Tibial artery (tissue), 4 donors: ENCODE data around the gene PAX2.

ENCODE experiments used
- DNase-seq, 2 donors: peaks; one replicate each; pipeline ENCODE4 v3.0.0-alpha.2; 2019
- H3K27ac ChIP-seq, 2 donors: fragments of 200-600 bp; sonication (generic) in 1 of 2; 1 replicate in 1 of 2; 2 replicates in 1 of 2; pipeline ENCODE4 v1.5.1; 2018 to 2019; ENCODE audit warnings: mild to moderate bottlenecking in 1 of 2
- H3K27me3 ChIP-seq, 2 donors: fragments of 200-600 bp; sonication (generic) in 1 of 2; one replicate each; pipeline versions ENCODE4 v1.5.1 to v1.6.0; 2016 to 2019
- H3K36me3 ChIP-seq, 3 donors: fragments of 200-600 bp; sonication (generic) in 2 of 3; one replicate each; pipeline ENCODE4 v1.5.1; 2016 to 2019; ENCODE audit warnings: mild to moderate bottlenecking in 2 of 3
- H3K4me1 ChIP-seq, 4 donors: fragments of 200-600 bp; sonication (generic) in 2 of 4; 1 replicate in 3 of 4; 2 replicates in 1 of 4; pipeline ENCODE4 v1.5.1; 2016 to 2019
- H3K4me3 ChIP-seq, 2 donors: fragments of 200-600 bp; sonication (generic) in 1 of 2; 1 replicate in 1 of 2; 2 replicates in 1 of 2; pipeline ENCODE4 v1.5.1; 2018 to 2019; ENCODE audit warnings: mild to moderate bottlenecking in 2 of 2
- H3K9me3 ChIP-seq, 3 donors: fragments of 200-600 bp; sonication (generic) in 1 of 3; one replicate each; pipeline ENCODE4 v1.5.1; 2016 to 2019
- intact Hi-C: fragments of 100-400 bp; cut with DNase I; formaldehyde crosslinking; loops from one replicate; pipeline ENCODE4 v1.15.0; 2023; ENCODE audit warnings: low total_unique reads
- TF ChIP-seq, protein P1 (sequence below), 2 experiments: fragments of 200-600 bp in 1 of 2; fragments of 450-650 bp in 1 of 2; IDR thresholded peaks; one replicate each; pipeline ENCODE4 v1.5.1; 2017 to 2019; ENCODE audit warnings: antibody characterized with exemption in 2 of 2, mild to moderate bottlenecking in 1 of 2, moderate library complexity in 1 of 2

Gene PAX2

DNA sequence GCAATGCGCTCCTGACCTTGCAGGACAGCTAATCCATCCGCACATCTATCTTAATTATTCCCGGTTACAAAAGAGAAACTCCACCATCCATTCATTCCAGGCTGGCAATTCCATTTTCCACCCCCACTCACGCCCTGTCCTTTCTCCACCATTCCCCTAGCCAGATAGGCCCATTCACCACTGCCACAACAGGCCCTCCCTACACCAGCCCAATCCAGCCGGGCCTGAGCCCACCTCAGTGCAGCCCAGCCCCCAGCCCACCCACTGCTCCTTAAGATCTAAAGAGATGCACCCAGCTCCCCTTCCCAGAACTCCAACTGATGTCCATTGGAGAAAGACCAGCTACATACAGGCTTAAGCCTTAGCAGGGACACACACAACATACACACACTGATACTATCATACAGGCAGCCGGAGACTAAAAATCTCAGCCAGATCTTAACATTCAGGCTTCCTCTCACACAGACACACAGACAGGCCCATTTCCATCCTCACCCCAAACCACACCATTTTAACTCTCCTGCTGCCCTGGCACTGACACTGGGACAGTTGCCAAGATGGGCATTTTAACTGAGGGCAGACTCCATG lies 38.0 kb upstream of the PAX2 start:
- DNase-seq, result no peak
- TF ChIP-seq, protein P1, sequence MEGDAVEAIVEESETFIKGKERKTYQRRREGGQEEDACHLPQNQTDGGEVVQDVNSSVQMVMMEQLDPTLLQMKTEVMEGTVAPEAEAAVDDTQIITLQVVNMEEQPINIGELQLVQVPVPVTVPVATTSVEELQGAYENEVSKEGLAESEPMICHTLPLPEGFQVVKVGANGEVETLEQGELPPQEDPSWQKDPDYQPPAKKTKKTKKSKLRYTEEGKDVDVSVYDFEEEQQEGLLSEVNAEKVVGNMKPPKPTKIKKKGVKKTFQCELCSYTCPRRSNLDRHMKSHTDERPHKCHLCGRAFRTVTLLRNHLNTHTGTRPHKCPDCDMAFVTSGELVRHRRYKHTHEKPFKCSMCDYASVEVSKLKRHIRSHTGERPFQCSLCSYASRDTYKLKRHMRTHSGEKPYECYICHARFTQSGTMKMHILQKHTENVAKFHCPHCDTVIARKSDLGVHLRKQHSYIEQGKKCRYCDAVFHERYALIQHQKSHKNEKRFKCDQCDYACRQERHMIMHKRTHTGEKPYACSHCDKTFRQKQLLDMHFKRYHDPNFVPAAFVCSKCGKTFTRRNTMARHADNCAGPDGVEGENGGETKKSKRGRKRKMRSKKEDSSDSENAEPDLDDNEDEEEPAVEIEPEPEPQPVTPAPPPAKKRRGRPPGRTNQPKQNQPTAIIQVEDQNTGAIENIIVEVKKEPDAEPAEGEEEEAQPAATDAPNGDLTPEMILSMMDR (IDR thresholded peaks at IDR 0.05), result no peak
- peaks cover 0 to 68% of the 10 kb centered on the region in 2 donors for H3K27me3 ChIP-seq
- intact Hi-C loops, result no loop called here
- H3K4me3 ChIP-seq, result no peak overlapping the region
- no peaks in the 10 kb centered on the region for H3K36me3 ChIP-seq
- H3K27ac ChIP-seq, result no peak overlapping the region
- H3K4me1 ChIP-seq, result peaks cover 0 to 9% (median 5%) of the 10 kb centered on the region in 4 donors
- no peaks in the 10 kb centered on the region for H3K9me3 ChIP-seq

- intact Hi-C loops, result no loop called here
- no peak overlapping the region for H3K4me3 ChIP-seq
- TF ChIP-seq, protein P1 (IDR thresholded peaks at IDR 0.05), result no peak
- peaks cover 0 to 88% of the 10 kb centered on the region in 2 donors for H3K27me3 ChIP-seq
- H3K9me3 ChIP-seq, result no peaks in the 10 kb centered on the region
- H3K36me3 ChIP-seq, result no peaks in the 10 kb centered on the region
- H3K27ac ChIP-seq, result no peak overlapping the region
- peaks cover 0 to 19% (median 9%) of the 10 kb centered on the region in 4 donors for H3K4me1 ChIP-seq
- no peak for DNase-seq
Observed at GRCh38 chr10:100709146-100710082, 36.0 kb upstream of the PAX2 start.

DNA sequence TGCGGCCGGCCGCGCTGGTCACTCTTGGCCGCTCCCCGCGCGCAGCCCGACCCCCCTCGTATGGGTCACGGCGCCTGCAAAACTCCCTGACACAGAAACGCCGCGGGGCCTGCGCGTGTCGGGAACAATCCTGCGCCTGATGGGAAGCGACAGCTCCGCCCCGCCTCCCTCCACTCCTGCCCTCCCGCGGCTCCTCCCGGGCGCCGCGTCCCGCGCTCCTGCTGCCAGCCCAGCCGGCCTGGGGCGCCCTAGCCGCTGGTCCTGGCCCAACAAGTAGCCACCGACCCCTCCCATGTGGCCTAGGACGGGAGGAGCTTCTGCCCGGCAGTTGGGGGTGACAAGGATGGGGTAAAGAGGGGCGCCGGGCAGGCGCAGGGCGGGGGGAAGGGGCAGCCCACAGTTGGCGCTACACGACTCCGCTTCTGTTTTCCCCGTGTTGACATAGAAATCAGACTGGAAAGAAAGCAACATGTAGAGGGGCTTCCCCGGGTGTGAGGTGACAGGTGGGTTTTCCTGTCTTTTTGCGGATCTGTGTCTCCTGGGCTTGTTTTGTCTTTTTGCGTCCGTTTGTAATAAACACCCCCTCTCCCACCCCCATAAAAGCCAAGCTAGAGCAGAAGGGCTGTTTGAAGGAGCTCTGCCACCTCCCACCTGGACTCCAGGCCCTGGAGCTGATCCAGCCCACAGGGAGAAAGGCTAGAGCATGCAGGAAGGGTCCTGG lies 35.1 kb upstream of the PAX2 start:
- peak overlapping the region in 1 of 2 donors; percentile 8 for H3K4me3 ChIP-seq
- TF ChIP-seq, protein P1 (IDR thresholded peaks at IDR 0.05), result no peak
- DNase-seq, result no peak
- H3K4me1 ChIP-seq, result peaks cover 0 to 19% (median 10%) of the 10 kb centered on the region in 4 donors
- H3K36me3 ChIP-seq, result no peaks in the 10 kb centered on the region
- intact Hi-C loops, result no loop called here
- H3K27me3 ChIP-seq, result peaks cover 0 to 93% of the 10 kb centered on the region in 2 donors
- no peaks in the 10 kb centered on the region for H3K9me3 ChIP-seq
- no peak overlapping the region for H3K27ac ChIP-seq

DNA sequence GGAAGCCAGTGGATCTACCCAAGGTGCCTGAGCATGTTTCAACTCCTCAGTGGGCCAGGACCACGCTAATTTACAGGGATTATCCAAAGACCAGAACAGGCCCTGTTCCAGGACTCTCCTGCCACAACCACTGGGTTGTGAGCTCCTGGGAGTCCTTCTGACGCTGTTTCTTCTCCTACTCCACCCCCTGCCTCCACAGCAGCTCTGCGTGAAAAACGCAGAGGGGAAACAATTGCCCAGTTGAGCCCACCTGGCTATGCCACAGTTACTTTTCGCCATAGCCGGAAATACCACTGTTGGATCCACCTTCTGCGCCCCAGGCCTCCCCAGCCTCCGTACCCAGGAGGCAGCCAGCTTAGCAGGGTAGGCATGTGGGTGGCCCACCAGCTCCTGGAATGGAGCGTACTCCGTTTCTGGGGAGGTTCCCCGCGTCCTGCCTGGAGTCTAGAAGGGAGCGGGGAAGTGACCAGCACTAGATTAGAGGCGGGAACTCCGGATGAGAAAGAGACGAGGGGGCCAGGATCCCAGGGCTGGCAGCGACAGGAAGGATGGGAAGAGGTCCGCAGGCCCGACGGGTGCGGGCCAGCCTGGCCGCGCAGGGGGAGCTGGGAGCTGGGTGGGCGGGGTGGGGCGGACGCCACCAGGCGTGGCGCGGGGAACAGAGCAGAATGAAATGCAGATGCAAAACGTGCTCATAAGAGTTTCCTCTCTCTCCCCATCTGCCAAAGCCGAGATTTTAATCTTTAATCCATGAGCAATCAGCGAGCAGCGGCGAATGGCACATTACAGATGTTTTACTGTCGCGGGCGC lies 32.1 kb upstream of the PAX2 start:
- no peak for DNase-seq
- intact Hi-C loops, result no loop called here

More for the DNA sequence above, 32.1 kb upstream of the PAX2 start:
- H3K27ac ChIP-seq, result no peak overlapping the region
- peak overlapping the region in 1 of 2 donors; percentile 28 for H3K4me3 ChIP-seq
- peaks cover 0 to 26% (median 14%) of the 10 kb centered on the region in 4 donors for H3K4me1 ChIP-seq
- TF ChIP-seq, protein P1 (IDR thresholded peaks at IDR 0.05), result no peak
- H3K9me3 ChIP-seq, result no peaks in the 10 kb centered on the region
- peaks cover 0 to 90% of the 10 kb centered on the region in 2 donors for H3K27me3 ChIP-seq
- H3K36me3 ChIP-seq, result no peaks in the 10 kb centered on the region
